PC-9 (cell line): ENCODE measurements around the gene KCNQ5. TPM values are rescaled to one million over a fixed set of nuclear protein-coding genes. Genes with fewer than 3 reads are reported as not detected.
"Not testable (repeated sequence)": the region's sequence is repeated elsewhere in the genome, so short reads cannot be mapped to it uniquely, and the experiment has no call there.

Experiments
- Bru-seq: library from RNA; stranded (reverse); fragments of 400-500 nt; gene quantifications from one replicate; lab custom pipeline; 2021; lab: Mats Ljungman, UMichigan
- BruChase-seq, 2 experiments: library from RNA; stranded (reverse); fragments of 400-500 nt; gene quantifications; one replicate each; lab custom pipeline; 2021; lab: Mats Ljungman, UMichigan
- BruUV-seq: library from RNA; stranded (reverse); fragments of 400-500 nt; replicated peaks from 2 replicates; lab custom pipeline; 2021; lab: Mats Ljungman, UMichigan
- CTCF ChIA-PET: fragments of 300-600 bp; sonication (Branson Sonifier 250); formaldehyde crosslinking; loops from one replicate; lab custom pipeline; 2022; ENCODE audit warnings: antibody characterized with exemption; lab: Charles Lee
- POLR2A ChIA-PET: fragments of 300-600 bp; sonication (Branson Sonifier 250); formaldehyde crosslinking; loops from one replicate; lab custom pipeline; 2022; ENCODE audit warnings: antibody characterized with exemption; ENCODE audit not compliant: unreplicated experiment; lab: Charles Lee
- DNase-seq, 2 experiments: peaks; one replicate each; pipeline versions ENCODE4 v3.0.0 to v3.0.0-alpha.2; 2015 to 2022; ENCODE audit warnings: mixed read lengths in 1 of 2
- H2AFZ ChIP-seq: fragments of 200-600 bp; sonication (generic); 2 replicates; pipeline ENCODE4 v1.8.1; 2017; ENCODE audit warnings: antibody characterized with exemption
- H3F3A ChIP-seq: fragments of 200-600 bp; sonication (generic); 2 replicates; pipeline ENCODE4 v1.8.1; 2017; ENCODE audit warnings: antibody characterized with exemption, mild to moderate bottlenecking, low read depth; ENCODE audit not compliant: insufficient read depth
- H3K27ac ChIP-seq: fragments of 200-600 bp; sonication (generic); 2 replicates; pipeline ENCODE4 v1.6.1; 2016; ENCODE audit warnings: mixed run types
- H3K27me3 ChIP-seq: fragments of 200-600 bp; sonication (generic); 2 replicates; pipeline ENCODE4 v1.6.1; 2016; ENCODE audit warnings: low read depth, mixed run types; ENCODE audit not compliant: insufficient read depth
- H3K36me3 ChIP-seq: fragments of 200-600 bp; sonication (generic); 2 replicates; pipeline ENCODE4 v1.6.1; 2016; ENCODE audit warnings: low read depth, mixed run types
- H3K4me1 ChIP-seq: fragments of 200-600 bp; sonication (generic); replicated peaks from 2 replicates; pipeline ENCODE4 v1.6.1; 2016; ENCODE audit warnings: mixed run types; ENCODE audit not compliant: insufficient read depth
- H3K4me2 ChIP-seq: fragments of 200-600 bp; sonication (generic); 2 replicates; pipeline ENCODE4 v1.6.1; 2017; ENCODE audit warnings: mixed run types
- H3K4me3 ChIP-seq: fragments of 200-600 bp; sonication (generic); 2 replicates; pipeline ENCODE4 v1.6.1; 2016; ENCODE audit warnings: mixed run types
- H3K79me2 ChIP-seq: fragments of 200-600 bp; sonication (generic); 2 replicates; pipeline ENCODE4 v1.6.1; 2017; ENCODE audit warnings: low read depth, mixed run types
- H3K9me2 ChIP-seq: fragments of 200-600 bp; sonication (generic); 2 replicates; pipeline ENCODE4 v1.8.1; 2017; ENCODE audit warnings: mild to moderate bottlenecking; ENCODE audit not compliant: insufficient read depth
- H3K9me3 ChIP-seq: fragments of 200-600 bp; sonication (generic); 2 replicates; pipeline ENCODE4 v1.8.1; 2016; ENCODE audit warnings: low read depth; ENCODE audit not compliant: insufficient read depth
- H4K20me1 ChIP-seq: fragments of 200-600 bp; sonication (generic); 2 replicates; pipeline ENCODE4 v1.8.1; 2017; ENCODE audit not compliant: insufficient read depth
- EZH2 ChIP-seq: fragments of 200-600 bp; sonication (generic); IDR thresholded peaks from 2 replicates; pipeline ENCODE4 v1.8.0; 2017; ENCODE audit warnings: antibody characterized with exemption, low read depth
- intact Hi-C: fragments of 100-400 bp; cut with micrococcal nuclease; formaldehyde crosslinking; loops from one replicate; pipeline ENCODE4 v1.10.0; 2022; ENCODE audit not compliant: unreplicated experiment
- long read RNA-seq: library from polyadenylated mRNA; stranded (forward); transcript quantifications from one replicate; pipeline ENCODE4 v2.0.0, GENCODE V29; 2022
- total RNA-seq: library from RNA; stranded (reverse); gene quantifications from 2 replicates; pipeline ENCODE4 v1.2.3, GENCODE V29; 2021
- TF ChIP-seq, protein P1 (sequence below): fragments of 200-600 bp; sonication (generic); conservative IDR thresholded peaks from 2 replicates; pipeline ENCODE4 v1.6.1; 2017; ENCODE audit warnings: mixed run types, antibody characterized with exemption, mild to moderate bottlenecking, moderate library complexity

The KCNQ5 gene
- 0.20 and 1.2 TPM in 2 replicates for total RNA-seq
- Bru-seq, nascent RNA, result percentile 30 among the genes with signal in this experiment
- BruChase-seq, experiment 1, labeled RNA remaining after a 2-hour chase, result percentile 37 among the genes with signal in this experiment
- percentile 34 among the genes with signal in this experiment for BruChase-seq, experiment 2, labeled RNA remaining after a 6-hour chase
- long read RNA-seq, result 0 reads

DNA sequence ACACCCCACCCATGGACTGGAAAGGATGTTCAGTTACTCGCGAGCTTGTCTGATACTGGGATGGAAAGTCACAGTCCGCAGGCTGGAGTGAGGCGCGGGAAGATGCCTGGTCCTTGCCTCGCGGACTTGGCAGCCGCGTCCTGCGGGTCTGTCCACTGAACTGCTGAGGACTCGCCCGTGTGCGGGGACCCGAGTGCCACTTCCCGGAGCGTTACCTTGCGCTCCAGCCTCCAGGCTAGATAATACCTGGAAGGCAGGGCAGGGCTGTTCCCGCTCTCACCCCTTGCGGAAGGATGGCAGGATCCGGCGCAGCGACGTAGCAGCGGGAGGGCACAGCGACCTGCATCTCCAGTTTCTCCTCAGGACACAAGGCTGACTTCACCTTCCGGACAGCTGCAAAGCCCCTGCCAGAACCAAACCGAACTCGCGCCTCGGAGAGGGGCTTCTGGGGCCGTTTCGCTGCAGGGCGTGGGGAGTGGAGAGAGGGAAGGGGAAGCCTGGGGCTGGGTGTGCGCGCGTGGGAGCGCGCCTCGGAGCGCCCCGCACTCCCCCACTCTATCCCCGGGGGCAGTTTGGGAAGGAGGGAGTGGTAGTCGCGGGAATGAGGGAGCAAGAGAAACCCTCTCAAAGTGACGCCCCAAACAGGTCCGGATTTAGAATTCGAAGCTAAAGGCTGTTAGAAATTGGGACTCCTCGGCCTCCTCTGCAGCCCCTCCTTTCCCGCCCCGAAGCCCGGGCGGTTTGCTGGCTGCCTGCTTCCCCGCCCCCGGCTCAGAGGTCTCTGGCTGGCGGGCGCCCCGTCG, at the start of gene KCNQ5:
TSS of gene KCNQ5 (plus strand) at position 774 of the 803 bp plus-strand sequence.
- POLR2A ChIA-PET, result no interaction called here
- Histone ChIP-seq H2AFZ (peak within 1 kb of the TSS; percentile 74), H3K79me2 (no peaks in the 10 kb centered on the region), H3K27ac (no peak within 1 kb of the TSS), H3K9me2 (no peaks in the 10 kb centered on the region), H4K20me1 (no peaks in the 10 kb centered on the region), H3K4me3 (peak within 1 kb of the TSS; percentile 61), H3K36me3 (no peaks in the 10 kb centered on the region), H3K9me3 (no peaks in the 10 kb centered on the region), H3F3A (no peaks in the 10 kb centered on the region; the same call in 1 of the 2 replicates), H3K4me1 (no peaks in the 10 kb centered on the region), H3K4me2 (peak within 1 kb of the TSS; percentile 68), H3K27me3 (no peaks in the 10 kb centered on the region)
- TF ChIP-seq, protein P1, sequence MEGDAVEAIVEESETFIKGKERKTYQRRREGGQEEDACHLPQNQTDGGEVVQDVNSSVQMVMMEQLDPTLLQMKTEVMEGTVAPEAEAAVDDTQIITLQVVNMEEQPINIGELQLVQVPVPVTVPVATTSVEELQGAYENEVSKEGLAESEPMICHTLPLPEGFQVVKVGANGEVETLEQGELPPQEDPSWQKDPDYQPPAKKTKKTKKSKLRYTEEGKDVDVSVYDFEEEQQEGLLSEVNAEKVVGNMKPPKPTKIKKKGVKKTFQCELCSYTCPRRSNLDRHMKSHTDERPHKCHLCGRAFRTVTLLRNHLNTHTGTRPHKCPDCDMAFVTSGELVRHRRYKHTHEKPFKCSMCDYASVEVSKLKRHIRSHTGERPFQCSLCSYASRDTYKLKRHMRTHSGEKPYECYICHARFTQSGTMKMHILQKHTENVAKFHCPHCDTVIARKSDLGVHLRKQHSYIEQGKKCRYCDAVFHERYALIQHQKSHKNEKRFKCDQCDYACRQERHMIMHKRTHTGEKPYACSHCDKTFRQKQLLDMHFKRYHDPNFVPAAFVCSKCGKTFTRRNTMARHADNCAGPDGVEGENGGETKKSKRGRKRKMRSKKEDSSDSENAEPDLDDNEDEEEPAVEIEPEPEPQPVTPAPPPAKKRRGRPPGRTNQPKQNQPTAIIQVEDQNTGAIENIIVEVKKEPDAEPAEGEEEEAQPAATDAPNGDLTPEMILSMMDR, result no peak
- TF ChIP-seq EZH2, result no peak
- CTCF ChIA-PET, result no interaction called here
- peak in 1 of 2 experiments; percentile 12 for DNase-seq
- BruUV-seq, result no TSS peak
- intact Hi-C loops, result loop anchor here (1.0 to 10.0 kb wide), 4 partner anchors 163 to 413 kb away; no protein-coding TSS in a partner anchor

DNA sequence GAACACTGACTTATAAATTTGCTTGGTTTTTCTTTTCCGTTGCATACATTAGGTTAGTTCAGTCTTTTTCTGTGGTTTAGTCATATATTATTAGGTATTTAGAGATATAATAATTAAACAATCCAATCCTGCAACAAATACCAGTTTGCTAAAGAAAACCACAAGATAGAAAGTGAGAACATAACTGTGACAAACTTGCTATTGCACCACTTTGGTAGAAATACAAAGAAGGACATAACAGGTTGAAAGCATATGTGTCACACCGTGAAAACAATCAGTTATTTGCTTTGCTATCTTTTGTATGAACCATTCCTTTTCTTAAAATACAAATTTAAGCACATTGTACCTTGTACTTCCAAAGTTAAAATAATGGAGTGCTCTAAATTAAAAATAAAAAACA, 42.0 kb upstream of the KCNQ5 start:
- Histone ChIP-seq H3K4me3 (no peak overlapping the region), H3K4me1 (no peaks in the 10 kb centered on the region), H3K4me2 (no peak overlapping the region), H2AFZ (no peak overlapping the region), H3K27ac (no peak overlapping the region), H3K9me2 (no peaks in the 10 kb centered on the region), H3K79me2 (no peaks in the 10 kb centered on the region), H4K20me1 (no peaks in the 10 kb centered on the region), H3K27me3 (no peaks in the 10 kb centered on the region), H3K9me3 (no peaks in the 10 kb centered on the region), H3F3A (no peaks in the 10 kb centered on the region), H3K36me3 (no peaks in the 10 kb centered on the region)
- CTCF ChIA-PET, result interaction anchor here (1.3 kb wide), 1 partner anchor 168 kb away, joined by 6 read pairs; no protein-coding TSS in a partner anchor
- BruUV-seq, result no TSS peak
- intact Hi-C loops, result loop anchor here (5.0 kb wide), 1 partner anchor 168 kb away; no protein-coding TSS in a partner anchor
- TF ChIP-seq EZH2, result no peak
- TF ChIP-seq, protein P1, result no peak
- POLR2A ChIA-PET, result no interaction called here
- DNase-seq, result no peak

DNA sequence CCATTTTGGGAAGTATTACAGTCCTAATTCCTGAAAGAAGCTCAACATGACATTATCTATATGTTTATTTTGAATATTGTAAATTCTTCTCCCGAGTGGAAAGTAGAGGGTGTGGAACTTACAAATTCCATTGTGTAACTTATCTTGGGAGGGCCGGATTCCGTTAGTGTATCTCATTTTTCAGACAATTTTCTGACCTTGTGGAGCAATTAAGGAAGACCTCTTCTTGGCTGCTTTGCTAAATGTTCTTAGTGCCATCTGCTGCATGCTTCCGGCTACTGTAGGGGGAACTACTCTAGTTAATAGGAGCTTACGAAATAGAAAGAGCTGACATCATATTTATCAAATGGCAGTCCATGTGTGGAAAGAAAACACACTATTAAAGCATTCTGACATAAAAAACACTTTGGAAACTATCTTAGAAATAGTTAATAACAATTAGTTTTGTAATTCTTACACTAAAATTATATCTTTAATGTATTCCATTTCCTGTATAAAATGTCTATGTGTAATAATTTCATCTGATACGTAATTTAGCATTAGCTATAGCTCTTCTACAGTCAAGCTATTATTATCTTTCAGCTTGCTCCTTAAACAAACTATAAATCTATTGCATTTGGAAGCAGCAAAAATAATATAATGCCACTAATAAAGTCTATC, 41.5 kb upstream of the KCNQ5 start:
- peak in 1 of 2 experiments; percentile 10 for DNase-seq
- no peak overlapping the region for H3K27ac ChIP-seq
- TF ChIP-seq, protein P1, result peak; percentile 43; the same call in 1 of the 2 replicates
- no peak for TF ChIP-seq EZH2
- no TSS peak for BruUV-seq
- POLR2A ChIA-PET, result no interaction called here
- H3K9me3 ChIP-seq, result no peaks in the 10 kb centered on the region
- intact Hi-C loops, result loop anchor here (5.0 kb wide), 1 partner anchor 168 kb away; no protein-coding TSS in a partner anchor
- no peaks in the 10 kb centered on the region for H3F3A ChIP-seq
- H3K4me3 ChIP-seq, result no peak overlapping the region
- no peaks in the 10 kb centered on the region for H3K9me2 ChIP-seq
- H3K4me2 ChIP-seq, result no peak overlapping the region
- H3K4me1 ChIP-seq, result no peaks in the 10 kb centered on the region
- no peaks in the 10 kb centered on the region for H4K20me1 ChIP-seq
- no peak overlapping the region for H2AFZ ChIP-seq
- H3K27me3 ChIP-seq, result no peaks in the 10 kb centered on the region
- CTCF ChIA-PET, result interaction anchor here (0.6 to 1.3 kb wide), 3 partner anchors 168 to 868 kb away, joined by 3 to 6 read pairs (median 5); no protein-coding TSS in a partner anchor
- no peaks in the 10 kb centered on the region for H3K36me3 ChIP-seq
- H3K79me2 ChIP-seq, result no peaks in the 10 kb centered on the region

DNA sequence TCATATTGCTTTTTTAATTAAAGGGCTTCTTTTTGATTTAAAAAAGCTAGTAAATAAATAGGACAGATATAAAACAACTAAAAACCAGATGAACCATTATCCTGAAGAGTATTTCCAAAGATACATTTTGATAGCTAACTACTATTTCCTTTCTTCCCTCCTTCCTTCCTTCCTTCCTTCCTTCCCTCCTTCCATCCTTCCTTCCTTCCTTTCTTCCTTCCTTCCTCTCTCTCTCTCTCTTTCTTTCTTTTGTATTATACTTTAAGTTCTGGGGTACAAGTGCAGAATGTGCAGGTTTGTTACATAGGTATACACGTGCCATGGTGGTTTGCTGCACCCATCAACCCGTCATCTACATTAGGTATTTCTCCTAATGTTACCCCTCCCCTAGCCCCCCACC, 40.9 kb upstream of the KCNQ5 start:
- H4K20me1 ChIP-seq, H3F3A ChIP-seq, POLR2A ChIA-PET, H3K4me2 ChIP-seq, H3K9me3 ChIP-seq, H3K27me3 ChIP-seq, H3K79me2 ChIP-seq, H3K4me3 ChIP-seq, H3K4me1 ChIP-seq, H2AFZ ChIP-seq, H3K9me2 ChIP-seq, H3K27ac ChIP-seq, DNase-seq, BruUV-seq, H3K36me3 ChIP-seq: not testable (repeated sequence)
- intact Hi-C loops, result loop anchor here (5.0 kb wide), 1 partner anchor 169 kb away; no protein-coding TSS in a partner anchor
- CTCF ChIA-PET, result interaction anchor here (0.6 to 1.3 kb wide), 3 partner anchors 169 to 867 kb away, joined by 3 to 6 read pairs (median 5); no protein-coding TSS in a partner anchor
